ENCODE measurements around the gene SRSF6. TPM values are rescaled to one million over a fixed set of nuclear protein-coding genes. Genes with fewer than 3 reads are reported as not detected.

The SRSF6 gene
- polyA plus RNA-seq, 2 of the 4 experiments (the other 2 are of a cell fraction) = 99.3 to 145 TPM

GRCh38 chr20:43465625-43465943 is 7.9 kb downstream of the SRSF6 start:
- WGBS (ENCODE audit: missing lambda C conversion rate) = 95% methylated on average over 2 of the region's 2 CpGs
- DNase-seq (ENCODE audit: low read depth in 1 of 2, low spot score in 1 of 2) (no peak), ATAC-seq (peak in 1 of 2 experiments; percentile 29; a peak in 3 of 6 replicates), FAIRE-seq (no peak)
- no peak overlapping the region for H3K4me3 ChIP-seq
- 0 out of 2 replicates have a peak, but pooled peaks have one; percentile 9 for TF ChIP-seq HOXA7 (CRISPR knock-in tag; IDR thresholded peaks at IDR 0.05)
- TF ChIP-seq NFE2L2 (conservative IDR thresholded peaks at IDR 0.05; ENCODE audit: low read length) = no peak
- no peak for TF ChIP-seq BCL3 (IDR thresholded peaks at IDR 0.05)
- TF ChIP-seq USF2 (IDR thresholded peaks at IDR 0.05) = no peak
- no peak for TF ChIP-seq BHLHE40 (IDR thresholded peaks at IDR 0.05; ENCODE audit: low read depth, low read length)
- no peak for TF ChIP-seq EP300 (IDR thresholded peaks at IDR 0.05)
- ChIA-PET POLR2A (interaction anchor here (0.9 to 1.9 kb wide), 3 partner anchors 8 to 16 kb away, joined by 3 to 10 read pairs (median 3); no protein-coding TSS in a partner anchor), CTCF (interaction anchor here (1.1 kb wide), 1 partner anchor 16 kb away, joined by 3 read pairs; no protein-coding TSS in a partner anchor)
- H3K4me2 ChIP-seq = no peak overlapping the region
- peaks cover 6% of the 10 kb centered on the region; the same call in 1 of the 3 replicates for H3K4me1 ChIP-seq
- H3K27ac ChIP-seq = no peak overlapping the region
- H3K9me3 ChIP-seq = no peaks in the 10 kb centered on the region

GRCh38 chr20:43467589-43467988 is 9.9 kb downstream of the SRSF6 start:
- ATAC-seq = 0 out of 6 replicates have a peak, but pooled peaks of 1 of the 2 experiments have one; percentile 1
- POLR2A ChIA-PET = interaction anchor here (0.7 kb wide), 1 partner anchor 10 kb away, joined by 7 read pairs; no protein-coding TSS in a partner anchor
- no peaks in the 10 kb centered on the region for H3K4me1 ChIP-seq

GRCh38 chr20:43472671-43473380 is 15.1 kb downstream of the SRSF6 start:
- no peaks in the 10 kb centered on the region for H3K9me3 ChIP-seq
- 88% methylated on average over 11 of the region's 11 CpGs for WGBS (ENCODE audit: missing lambda C conversion rate)
- no peak for ATAC-seq
- FAIRE-seq = no peak
- TF ChIP-seq HOXB13 (CRISPR knock-in tag; IDR thresholded peaks at IDR 0.05; ENCODE audit: low read depth) = no peak
- no peak for TF ChIP-seq POLR2AphosphoS2 (conservative IDR thresholded peaks at IDR 0.05; ENCODE audit: low read length)
- TF ChIP-seq NR3C1 (IDR thresholded peaks at IDR 0.05) = no peak
- H3K27ac ChIP-seq = no peak overlapping the region
- ChIA-PET CTCF (interaction anchor here (0.6 kb wide), 1 partner anchor 30 kb away, joined by 3 read pairs; no protein-coding TSS in a partner anchor), POLR2A (interaction anchor here (1.6 kb wide), 1 partner anchor 15 kb away, joined by 6 read pairs; the partner anchor contains the start of gene SRSF6)
- DNase-seq (ENCODE audit: low read depth in 1 of 2, low spot score in 1 of 2) = no peak
- H3K4me1 ChIP-seq = no peaks in the 10 kb centered on the region
- no peak overlapping the region for H3K4me3 ChIP-seq
- H3K4me2 ChIP-seq = no peak overlapping the region

More at GRCh38 chr20:43467589-43467988, 9.9 kb downstream of the SRSF6 start:
- H3K9me3 ChIP-seq = no peaks in the 10 kb centered on the region
- no peak overlapping the region for H3K4me3 ChIP-seq
- WGBS (ENCODE audit: missing lambda C conversion rate) = 94% methylated on average over 1 of the region's 1 CpG
- CTCF ChIA-PET = interaction anchor here (0.5 kb wide), 1 partner anchor 13 kb away, joined by 3 read pairs; no protein-coding TSS in a partner anchor
- TF ChIP-seq RAD21 (conservative IDR thresholded peaks at IDR 0.05 in 1 of 2, IDR thresholded peaks at IDR 0.05 in 1 of 2) = no peak
- no peak for TF ChIP-seq TFCP2L1 (CRISPR knock-in tag; IDR thresholded peaks at IDR 0.05)
- TF ChIP-seq RFX5 (IDR thresholded peaks at IDR 0.05) = no peak
- no peak for TF ChIP-seq CHD4 (IDR thresholded peaks at IDR 0.05; ENCODE audit: borderline replicate concordance)
- TF ChIP-seq CBX8 (IDR thresholded peaks at IDR 0.05) = no peak
- no peak for TF ChIP-seq ZC3H11A (IDR thresholded peaks at IDR 0.05)
- TF ChIP-seq MYC (IDR thresholded peaks at IDR 0.05; ENCODE audit: borderline replicate concordance, low read length) = no peak
- no peak for TF ChIP-seq FOSB (CRISPR knock-in tag; IDR thresholded peaks at IDR 0.05)
- TF ChIP-seq E2F6 (IDR thresholded peaks at IDR 0.05; ENCODE audit: borderline replicate concordance, low read depth) = no peak
- no peak for TF ChIP-seq CHD2 (IDR thresholded peaks at IDR 0.05; ENCODE audit: low read length, partially characterized antibody)
- no peak for TF ChIP-seq BHLHE40 (IDR thresholded peaks at IDR 0.05; ENCODE audit: low read depth, low read length)
- no peak for TF ChIP-seq NPAS2 (CRISPR knock-in tag; IDR thresholded peaks at IDR 0.05; ENCODE audit: borderline replicate concordance)
- no peak for TF ChIP-seq HOXA7 (CRISPR knock-in tag; IDR thresholded peaks at IDR 0.05)
- no peak for TF ChIP-seq PBX3 (IDR thresholded peaks at IDR 0.05)
- TF ChIP-seq PHF8 (IDR thresholded peaks at IDR 0.05; ENCODE audit: borderline replicate concordance, low read depth) = no peak
- DNase-seq (ENCODE audit: low read depth in 1 of 2, low spot score in 1 of 2) = no peak
- no peak for FAIRE-seq
- no peak overlapping the region for H3K27ac ChIP-seq
- no peak overlapping the region for H3K4me2 ChIP-seq
